ENCODE data around the gene WDR33. TPM values are rescaled to one million over a fixed set of nuclear protein-coding genes. Genes with fewer than 3 reads are reported as not detected.

Gene WDR33
- total and polyA plus RNA-seq, 2 of the 4 experiments (the other 2 are of a cell fraction): 19.6 to 41.2 TPM

DNA sequence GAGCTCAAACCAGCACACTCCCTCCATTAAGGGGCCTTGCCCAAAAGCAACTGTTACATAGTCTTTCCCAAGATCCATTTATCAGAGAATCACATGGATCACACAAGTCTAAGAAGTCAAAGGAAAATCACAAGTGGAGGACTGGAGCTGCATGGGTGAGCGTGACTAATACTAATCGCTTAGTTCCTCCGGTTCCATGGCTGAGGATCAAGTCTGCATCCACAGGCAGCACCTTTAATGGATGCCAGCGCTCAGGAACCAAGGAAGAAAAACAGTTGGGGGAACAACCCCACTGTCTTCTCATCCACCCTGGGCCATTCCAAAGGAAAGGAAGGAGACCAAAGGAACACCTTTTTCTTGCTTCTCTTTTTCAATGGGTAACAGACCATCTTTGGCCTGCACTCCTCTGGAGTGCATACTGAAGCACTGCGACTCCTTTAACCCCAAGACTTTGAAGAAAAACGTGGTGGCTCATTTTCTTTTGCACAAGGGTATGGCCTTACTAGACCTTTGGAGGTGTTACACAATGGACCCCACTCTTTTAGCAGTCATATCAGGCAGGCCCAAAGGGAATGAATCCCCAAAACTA, 9.2 kb upstream of the WDR33 start:
- Histone ChIP-seq H3K79me1 (ENCODE audit: low read depth in 1 of 2, low read length in 2 of 2) (no peaks in the 10 kb centered on the region), H4K8ac (ENCODE audit: low read depth in 2 of 2, low read length in 2 of 2) (no peak overlapping the region), H3K4me2 (ENCODE audit: low read depth, low read length) (no peak overlapping the region), H3K9ac (ENCODE audit: low read depth, low read length) (no peak overlapping the region), H3K27ac (ENCODE audit: insufficient read depth, low read length) (no peak overlapping the region), H3K56ac (ENCODE audit: extremely low read depth, insufficient read depth, low read length) (no peak overlapping the region), H4K20me1 (ENCODE audit: insufficient read depth, low read length) (no peaks in the 10 kb centered on the region), H2AK5ac (ENCODE audit: low read depth, low read length) (no peak overlapping the region), H3K23ac (ENCODE audit: low read depth, low read length) (no peak overlapping the region), H3K14ac (replicated peaks; ENCODE audit: low read depth, low read length) (no peak overlapping the region), H3K27me3 (ENCODE audit: control insufficient read depth, insufficient read depth, low read length) (peaks cover 12% of the 10 kb centered on the region), H3K4ac (ENCODE audit: low read depth, low read length) (no peak overlapping the region), H2AK9ac (replicated peaks; ENCODE audit: low read depth, low read length, poor library complexity) (no peak overlapping the region), H2BK120ac (ENCODE audit: low read depth, low read length) (no peak overlapping the region), H2AFZ (replicated peaks; ENCODE audit: low read length, poor library complexity) (no peak overlapping the region), H3K4me3 (ENCODE audit: insufficient read depth, low read depth, low read length) (no peak overlapping the region), H3K9me1 (ENCODE audit: insufficient read depth, low read length) (no peaks in the 10 kb centered on the region), H3K9me3 (ENCODE audit: control insufficient read depth, insufficient read depth, low read length) (peaks cover 28% of the 10 kb centered on the region), H4K91ac (ENCODE audit: insufficient read depth, low read depth, low read length) (no peak overlapping the region), H2BK5ac (ENCODE audit: low read depth, low read length, poor library complexity, severe bottlenecking) (no peak overlapping the region), H3K36me3 (ENCODE audit: control insufficient read depth, insufficient read depth, low read length) (no peaks in the 10 kb centered on the region), H4K5ac (ENCODE audit: low read depth, low read length) (no peak overlapping the region), H3K4me1 (ENCODE audit: control insufficient read depth, insufficient read depth, low read length) (no peaks in the 10 kb centered on the region), H3K18ac (ENCODE audit: low read depth, low read length) (no peak overlapping the region), H2BK20ac (ENCODE audit: low read depth, low read length) (no peak overlapping the region), H2BK15ac (ENCODE audit: low read depth, low read length) (no peak overlapping the region)
- BruUV-seq (replicated peaks): no TSS peak
- WGBS, 2 experiments (ENCODE audit: extremely low coverage in 2 of 2, insufficient read length in 1 of 2): 42% methylated on average over 2 of the region's 6 CpGs; no CpG with 5 or more reads in 1 of the 2 experiments
- ATAC-seq (ENCODE audit: low read depth) (no peak), DNase-seq (peak; percentile 7)
- TF ChIP-seq MAZ (IDR thresholded peaks at IDR 0.05; ENCODE audit: borderline replicate concordance, low read depth, low read length) (no peak), POLR2A (IDR thresholded peaks at IDR 0.05; ENCODE audit: low read depth, low read length) (no peak), RAD21 (IDR thresholded peaks at IDR 0.05; ENCODE audit: low read length) (no peak), RFX5 (IDR thresholded peaks at IDR 0.05; ENCODE audit: low read depth, low read length) (no peak), RCOR1 (IDR thresholded peaks at IDR 0.05; ENCODE audit: insufficient replicate concordance, low read length) (no peak), FOS (IDR thresholded peaks at IDR 0.05; ENCODE audit: low read depth, low read length) (no peak)
- TF ChIP-seq, protein P1, sequence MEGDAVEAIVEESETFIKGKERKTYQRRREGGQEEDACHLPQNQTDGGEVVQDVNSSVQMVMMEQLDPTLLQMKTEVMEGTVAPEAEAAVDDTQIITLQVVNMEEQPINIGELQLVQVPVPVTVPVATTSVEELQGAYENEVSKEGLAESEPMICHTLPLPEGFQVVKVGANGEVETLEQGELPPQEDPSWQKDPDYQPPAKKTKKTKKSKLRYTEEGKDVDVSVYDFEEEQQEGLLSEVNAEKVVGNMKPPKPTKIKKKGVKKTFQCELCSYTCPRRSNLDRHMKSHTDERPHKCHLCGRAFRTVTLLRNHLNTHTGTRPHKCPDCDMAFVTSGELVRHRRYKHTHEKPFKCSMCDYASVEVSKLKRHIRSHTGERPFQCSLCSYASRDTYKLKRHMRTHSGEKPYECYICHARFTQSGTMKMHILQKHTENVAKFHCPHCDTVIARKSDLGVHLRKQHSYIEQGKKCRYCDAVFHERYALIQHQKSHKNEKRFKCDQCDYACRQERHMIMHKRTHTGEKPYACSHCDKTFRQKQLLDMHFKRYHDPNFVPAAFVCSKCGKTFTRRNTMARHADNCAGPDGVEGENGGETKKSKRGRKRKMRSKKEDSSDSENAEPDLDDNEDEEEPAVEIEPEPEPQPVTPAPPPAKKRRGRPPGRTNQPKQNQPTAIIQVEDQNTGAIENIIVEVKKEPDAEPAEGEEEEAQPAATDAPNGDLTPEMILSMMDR (conservative IDR thresholded peaks at IDR 0.05; ENCODE audit: low read depth, low read length): no peak
- ChIA-PET CTCF (no interaction called here), POLR2A (ENCODE audit: unreplicated experiment) (no interaction called here)
- intact Hi-C loops (cut with micrococcal nuclease) (no loop called here), dilution Hi-C loops (cut with HindIII; ENCODE audit: low sequenced_read_pairs, unreplicated experiment) (no loop called here), in situ Hi-C loops (cut with MboI; ENCODE audit: low sequenced_read_pairs) (no loop called here)
